Osteocyte (in vitro differentiated cells): ENCODE data around the gene CACNA1F. TPM values are rescaled to one million over a fixed set of nuclear protein-coding genes. Genes with fewer than 3 reads are reported as not detected.

ENCODE experiments used
- DNase-seq: peaks from one replicate; pipeline ENCODE4 v3.0.0; 2021; ENCODE audit warnings: mixed read lengths; ENCODE audit not compliant: unreplicated experiment; ENCODE audit errors: extremely low spot score
- H3K27ac Mint-ChIP-seq: one replicate; pipeline ENCODE4 v1.8.0; 2021; ENCODE audit warnings: mild to moderate bottlenecking, mixed read lengths; ENCODE audit not compliant: unreplicated experiment
- H3K27me3 Mint-ChIP-seq: one replicate; pipeline ENCODE4 v1.8.0; 2021; ENCODE audit warnings: mixed read lengths; ENCODE audit not compliant: unreplicated experiment
- H3K36me3 Mint-ChIP-seq: one replicate; pipeline ENCODE4 v1.8.0; 2021; ENCODE audit warnings: mixed read lengths; ENCODE audit not compliant: unreplicated experiment
- H3K4me1 Mint-ChIP-seq: one replicate; pipeline ENCODE4 v1.8.0; 2021; ENCODE audit warnings: mixed read lengths; ENCODE audit not compliant: unreplicated experiment
- H3K4me3 Mint-ChIP-seq: one replicate; pipeline ENCODE4 v1.8.0; 2021; ENCODE audit warnings: mild to moderate bottlenecking, moderate library complexity, mixed read lengths; ENCODE audit not compliant: unreplicated experiment
- H3K9me3 Mint-ChIP-seq: one replicate; pipeline ENCODE4 v1.8.0; 2021; ENCODE audit warnings: mixed read lengths; ENCODE audit not compliant: unreplicated experiment
- total RNA-seq: library from RNA; stranded (reverse); gene quantifications from 2 replicates; pipeline ENCODE4 v1.2.1, GENCODE V29; 2021
- TF ChIP-seq, protein P1 (sequence below): fragments of 200-600 bp; sonication (generic); IDR thresholded peaks from 2 replicates; pipeline ENCODE4 v1.5.0; 2021; ENCODE audit warnings: antibody characterized with exemption, mild to moderate bottlenecking, moderate library complexity

CACNA1F gene
- total RNA-seq, 1 donor from 2014 or later: not detected

DNA sequence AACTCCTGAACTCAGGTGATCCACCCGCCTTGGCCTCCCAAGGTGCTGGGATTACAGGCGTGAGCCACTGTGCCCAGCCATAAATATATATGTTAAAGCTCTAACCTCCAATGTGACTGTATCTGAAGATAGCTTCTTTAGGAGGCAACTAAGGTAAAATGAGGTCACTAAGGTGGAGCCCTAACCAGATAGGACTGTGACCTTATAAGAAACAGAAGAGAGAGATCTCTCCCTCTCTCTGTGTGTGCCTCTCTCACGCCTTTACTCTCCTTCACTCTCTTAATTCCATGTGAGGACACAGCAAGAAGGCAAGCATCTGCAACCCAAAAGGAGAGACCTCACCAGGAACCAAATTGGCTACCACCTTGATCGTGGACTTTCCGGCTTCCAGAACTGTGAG lies 71.5 kb downstream of the CACNA1F start:
- no peak overlapping the region for H3K27ac Mint-ChIP-seq
- H3K4me1 Mint-ChIP-seq: peaks cover 19% of the 10 kb centered on the region
- DNase-seq: no peak
- H3K9me3 Mint-ChIP-seq: peaks cover 3% of the 10 kb centered on the region
- TF ChIP-seq, protein P1, sequence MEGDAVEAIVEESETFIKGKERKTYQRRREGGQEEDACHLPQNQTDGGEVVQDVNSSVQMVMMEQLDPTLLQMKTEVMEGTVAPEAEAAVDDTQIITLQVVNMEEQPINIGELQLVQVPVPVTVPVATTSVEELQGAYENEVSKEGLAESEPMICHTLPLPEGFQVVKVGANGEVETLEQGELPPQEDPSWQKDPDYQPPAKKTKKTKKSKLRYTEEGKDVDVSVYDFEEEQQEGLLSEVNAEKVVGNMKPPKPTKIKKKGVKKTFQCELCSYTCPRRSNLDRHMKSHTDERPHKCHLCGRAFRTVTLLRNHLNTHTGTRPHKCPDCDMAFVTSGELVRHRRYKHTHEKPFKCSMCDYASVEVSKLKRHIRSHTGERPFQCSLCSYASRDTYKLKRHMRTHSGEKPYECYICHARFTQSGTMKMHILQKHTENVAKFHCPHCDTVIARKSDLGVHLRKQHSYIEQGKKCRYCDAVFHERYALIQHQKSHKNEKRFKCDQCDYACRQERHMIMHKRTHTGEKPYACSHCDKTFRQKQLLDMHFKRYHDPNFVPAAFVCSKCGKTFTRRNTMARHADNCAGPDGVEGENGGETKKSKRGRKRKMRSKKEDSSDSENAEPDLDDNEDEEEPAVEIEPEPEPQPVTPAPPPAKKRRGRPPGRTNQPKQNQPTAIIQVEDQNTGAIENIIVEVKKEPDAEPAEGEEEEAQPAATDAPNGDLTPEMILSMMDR: no peak
- H3K36me3 Mint-ChIP-seq: no peaks in the 10 kb centered on the region
- H3K4me3 Mint-ChIP-seq: no peak overlapping the region
- H3K27me3 Mint-ChIP-seq: no peaks in the 10 kb centered on the region

DNA sequence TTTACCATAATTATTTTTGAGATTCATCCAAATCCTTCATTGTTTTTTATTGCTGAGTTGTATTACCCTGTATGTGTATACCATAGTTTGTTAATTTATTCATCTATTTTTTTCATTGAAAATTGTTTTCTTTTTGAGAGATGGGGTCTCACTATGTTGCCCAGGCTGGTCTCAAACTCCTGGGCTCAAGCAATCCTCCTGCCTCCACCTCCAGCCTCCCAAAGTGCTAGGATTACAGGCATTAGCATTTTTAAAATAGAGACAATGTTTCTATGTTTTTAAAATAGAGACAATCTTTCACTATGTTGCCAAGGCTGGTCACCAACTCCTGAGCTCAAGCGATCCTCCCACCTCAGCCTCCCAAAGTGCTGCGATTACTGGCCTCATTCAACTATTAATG lies 72.2 kb downstream of the CACNA1F start:
- DNase-seq: no peak
- H3K27me3 Mint-ChIP-seq: no peaks in the 10 kb centered on the region
- TF ChIP-seq, protein P1: no peak
- H3K9me3 Mint-ChIP-seq: peaks cover 3% of the 10 kb centered on the region
- H3K4me3 Mint-ChIP-seq: no peak overlapping the region
- no peaks in the 10 kb centered on the region for H3K36me3 Mint-ChIP-seq
- peaks cover 18% of the 10 kb centered on the region for H3K4me1 Mint-ChIP-seq
- H3K27ac Mint-ChIP-seq: no peak overlapping the region

DNA sequence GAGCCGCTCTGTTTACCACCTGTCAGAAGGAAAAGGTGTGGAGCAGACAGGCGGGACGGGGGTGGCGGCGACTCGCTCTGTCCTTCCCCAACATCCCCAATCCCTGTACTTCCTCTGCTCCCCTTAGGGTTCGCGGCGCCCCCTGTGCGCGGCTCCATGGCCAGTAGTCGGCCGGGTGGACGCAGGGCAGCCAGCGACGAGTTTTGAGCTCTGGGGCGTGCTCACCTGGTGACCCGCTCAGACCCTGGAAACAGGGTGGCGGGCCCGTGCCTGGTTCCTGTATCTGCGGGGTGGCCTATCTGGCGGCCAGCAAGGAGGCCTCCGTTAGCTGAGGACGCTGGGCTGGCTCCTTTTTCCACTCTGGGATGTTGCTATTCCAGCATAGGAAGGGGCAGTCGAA lies 75.9 kb downstream of the CACNA1F start:
- TF ChIP-seq, protein P1: no peak
- Mint-ChIP-seq H3K36me3 (no peaks in the 10 kb centered on the region), H3K27me3 (no peaks in the 10 kb centered on the region), H3K4me3 (no peak overlapping the region), H3K9me3 (peaks cover 3% of the 10 kb centered on the region), H3K27ac (no peak overlapping the region), H3K4me1 (peaks cover 19% of the 10 kb centered on the region)
- no peak for DNase-seq

DNA sequence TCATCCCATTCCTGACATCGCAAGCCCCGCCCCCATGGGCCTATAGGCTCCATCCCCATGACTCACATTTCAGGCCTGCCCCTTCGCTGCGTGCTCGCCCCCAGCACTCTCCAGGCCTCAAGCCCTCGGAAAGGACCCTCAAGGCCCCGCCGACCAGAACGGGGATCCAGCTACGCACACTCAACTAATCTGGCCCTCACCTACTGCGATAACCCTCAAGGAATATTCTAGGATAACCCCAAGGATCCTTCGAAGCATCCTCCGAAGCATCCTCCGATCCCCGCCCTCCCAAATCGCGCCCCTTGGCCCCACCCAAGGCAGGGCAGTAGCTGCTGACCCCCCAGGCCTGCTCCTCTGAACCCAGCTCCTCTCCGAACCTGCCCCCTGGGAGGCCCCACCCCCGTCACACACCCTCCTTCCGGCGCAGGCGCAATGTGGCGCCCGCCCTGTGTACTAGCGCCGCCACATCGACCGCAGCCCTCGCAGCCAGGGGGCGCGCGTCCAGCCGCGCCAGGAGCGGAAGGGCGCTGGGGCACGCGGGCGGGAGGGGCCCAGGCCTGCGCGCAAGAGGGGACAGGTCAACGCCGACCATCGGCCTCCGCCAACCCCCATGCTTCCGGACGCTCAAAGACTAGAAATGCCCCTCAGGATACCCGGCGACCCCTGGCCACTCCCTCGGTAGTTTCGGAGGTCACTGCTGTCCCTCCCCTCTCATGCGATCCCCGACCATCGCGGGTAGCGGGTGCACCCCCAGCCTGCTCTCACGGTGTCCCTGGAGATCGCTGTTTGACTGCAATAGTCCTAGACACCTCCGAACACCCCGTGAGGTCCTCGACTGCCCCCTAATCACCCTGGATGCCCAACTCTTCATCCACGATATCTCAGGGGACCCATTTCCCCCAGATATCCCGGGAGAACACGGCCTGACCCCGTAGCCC lies 77.0 kb downstream of the CACNA1F start:
- no peaks in the 10 kb centered on the region for H3K9me3 Mint-ChIP-seq
- peaks cover 17% of the 10 kb centered on the region for H3K4me1 Mint-ChIP-seq
- H3K27ac Mint-ChIP-seq: peak overlapping the region; percentile 99
- no peaks in the 10 kb centered on the region for H3K36me3 Mint-ChIP-seq
- H3K4me3 Mint-ChIP-seq: peak overlapping the region; percentile 84
- TF ChIP-seq, protein P1: peak; percentile 78
- peak; percentile 93 for DNase-seq
- no peaks in the 10 kb centered on the region for H3K27me3 Mint-ChIP-seq

DNA sequence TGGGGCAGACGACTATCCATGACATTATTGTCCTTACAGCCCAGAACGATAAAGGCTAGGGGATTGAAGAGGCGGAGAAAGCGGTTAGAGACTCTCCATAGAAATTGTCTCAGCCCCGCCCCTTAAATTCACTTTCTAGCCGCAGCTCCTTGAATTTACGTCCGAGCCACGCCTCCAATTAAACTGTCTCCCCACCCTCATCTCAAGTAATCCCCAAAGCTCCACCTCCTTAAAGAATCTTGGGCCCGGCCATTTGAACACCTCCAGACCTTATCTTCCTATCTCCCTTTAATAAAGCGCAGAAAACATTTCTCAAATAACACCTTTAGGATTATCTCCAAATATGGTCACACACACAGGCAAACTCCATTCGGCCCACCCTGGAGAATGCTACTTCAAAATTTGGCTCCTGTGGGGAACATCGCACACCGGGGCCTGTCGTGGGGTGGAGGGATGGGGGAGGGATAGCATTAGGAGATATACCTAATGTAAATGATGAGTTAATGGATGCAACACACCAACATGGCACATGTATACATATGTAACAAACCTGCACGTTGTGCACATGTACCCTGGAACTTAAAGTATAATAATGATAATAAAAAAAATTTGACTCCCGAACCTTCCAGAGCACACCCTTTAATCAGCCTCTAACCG lies 77.8 kb downstream of the CACNA1F start:
- Mint-ChIP-seq H3K9me3 (no peaks in the 10 kb centered on the region), H3K27ac (peak overlapping the region; percentile 99), H3K36me3 (no peaks in the 10 kb centered on the region), H3K4me3 (peak overlapping the region; percentile 84), H3K27me3 (no peaks in the 10 kb centered on the region), H3K4me1 (peaks cover 15% of the 10 kb centered on the region)
- DNase-seq: no peak
- TF ChIP-seq, protein P1: no peak
